Measurements from ENCODE around the gene PREX1.

The PREX1 gene

GRCh38 chr20:48583801-48584200 is 244.0 kb downstream of the PREX1 start:
- Histone ChIP-seq H3K27me3 (no peaks in the 10 kb centered on the region), H3K36me3 (no peaks in the 10 kb centered on the region), H3K4me3 (no peak overlapping the region), H3K9ac (no peak overlapping the region), H3K27ac (no peak overlapping the region), H3K4me2 (no peak overlapping the region), H3K9me3 (no peaks in the 10 kb centered on the region), H4K20me1 (no peaks in the 10 kb centered on the region), H3K4me1 (peaks cover 9% of the 10 kb centered on the region)
- no peak for TF ChIP-seq Cebpa-rat (IDR thresholded peaks at IDR 0.05)

- TF ChIP-seq Cebpa-rat (IDR thresholded peaks at IDR 0.05): no peak
- Histone ChIP-seq H3K4me3 (no peak overlapping the region), H3K9ac (no peak overlapping the region), H3K27ac (no peak overlapping the region), H3K4me1 (peaks cover 9% of the 10 kb centered on the region), H4K20me1 (no peaks in the 10 kb centered on the region), H3K4me2 (no peak overlapping the region), H3K36me3 (no peaks in the 10 kb centered on the region), H3K9me3 (no peaks in the 10 kb centered on the region), H3K27me3 (no peaks in the 10 kb centered on the region)
Observed at GRCh38 chr20:48583171-48583570, 244.6 kb downstream of the PREX1 start.

- Histone ChIP-seq H3K4me2 (no peak overlapping the region), H3K27me3 (no peaks in the 10 kb centered on the region), H4K20me1 (no peaks in the 10 kb centered on the region), H3K4me3 (no peak overlapping the region), H3K9me3 (no peaks in the 10 kb centered on the region), H3K27ac (no peak overlapping the region), H3K4me1 (peaks cover 9% of the 10 kb centered on the region), H3K36me3 (no peaks in the 10 kb centered on the region), H3K9ac (no peak overlapping the region)
- no peak for TF ChIP-seq Cebpa-rat (IDR thresholded peaks at IDR 0.05)
Observed at GRCh38 chr20:48582673-48582985, 245.2 kb downstream of the PREX1 start.

- no peak for TF ChIP-seq Cebpa-rat (IDR thresholded peaks at IDR 0.05)
- H3K4me2 ChIP-seq: peak overlapping the region; percentile 33
Observed at GRCh38 chr20:48581167-48581566, 246.6 kb downstream of the PREX1 start.

GRCh38 chr20:48578397-48579098 is 249.3 kb downstream of the PREX1 start:
- H3K27ac ChIP-seq: no peak overlapping the region
- no peaks in the 10 kb centered on the region for H3K36me3 ChIP-seq
- H3K4me1 ChIP-seq: peaks cover 9% of the 10 kb centered on the region
- H3K9me3 ChIP-seq: no peaks in the 10 kb centered on the region
- H3K4me2 ChIP-seq: no peak overlapping the region
- H3K9ac ChIP-seq: no peak overlapping the region
- TF ChIP-seq Cebpa-rat (IDR thresholded peaks at IDR 0.05): no peak
- H4K20me1 ChIP-seq: no peaks in the 10 kb centered on the region
- H3K27me3 ChIP-seq: no peaks in the 10 kb centered on the region
- no peak overlapping the region for H3K4me3 ChIP-seq

More at GRCh38 chr20:48581167-48581566, 246.6 kb downstream of the PREX1 start:
- no peak overlapping the region for H3K27ac ChIP-seq
- H3K4me3 ChIP-seq: no peak overlapping the region
- no peaks in the 10 kb centered on the region for H3K27me3 ChIP-seq
- H4K20me1 ChIP-seq: no peaks in the 10 kb centered on the region
- peaks cover 9% of the 10 kb centered on the region for H3K4me1 ChIP-seq
- no peaks in the 10 kb centered on the region for H3K36me3 ChIP-seq
- H3K9me3 ChIP-seq: no peaks in the 10 kb centered on the region
- H3K9ac ChIP-seq: no peak overlapping the region

- TF ChIP-seq Cebpa-rat (IDR thresholded peaks at IDR 0.05): no peak
- H3K9ac ChIP-seq: no peak overlapping the region
- H3K4me3 ChIP-seq: no peak overlapping the region
- no peaks in the 10 kb centered on the region for H3K27me3 ChIP-seq
- no peak overlapping the region for H3K27ac ChIP-seq
- H4K20me1 ChIP-seq: no peaks in the 10 kb centered on the region
- no peaks in the 10 kb centered on the region for H3K9me3 ChIP-seq
- H3K4me1 ChIP-seq: peaks cover 9% of the 10 kb centered on the region
- H3K36me3 ChIP-seq: no peaks in the 10 kb centered on the region
- no peak overlapping the region for H3K4me2 ChIP-seq
Observed at GRCh38 chr20:48577557-48577956, 250.2 kb downstream of the PREX1 start.

GRCh38 chr20:48574383-48574782 is 253.4 kb downstream of the PREX1 start:
- H3K27ac ChIP-seq: no peak overlapping the region
- no peaks in the 10 kb centered on the region for H4K20me1 ChIP-seq
- H3K9me3 ChIP-seq: no peaks in the 10 kb centered on the region
- no peak overlapping the region for H3K9ac ChIP-seq
- H3K36me3 ChIP-seq: no peaks in the 10 kb centered on the region
- TF ChIP-seq Cebpa-rat (IDR thresholded peaks at IDR 0.05): no peak
- H3K27me3 ChIP-seq: no peaks in the 10 kb centered on the region
- H3K4me2 ChIP-seq: no peak overlapping the region
- peaks cover 6% of the 10 kb centered on the region for H3K4me1 ChIP-seq
- H3K4me3 ChIP-seq: no peak overlapping the region
